ENCODE measurements around the gene EIF3F.

The EIF3F gene

DNA sequence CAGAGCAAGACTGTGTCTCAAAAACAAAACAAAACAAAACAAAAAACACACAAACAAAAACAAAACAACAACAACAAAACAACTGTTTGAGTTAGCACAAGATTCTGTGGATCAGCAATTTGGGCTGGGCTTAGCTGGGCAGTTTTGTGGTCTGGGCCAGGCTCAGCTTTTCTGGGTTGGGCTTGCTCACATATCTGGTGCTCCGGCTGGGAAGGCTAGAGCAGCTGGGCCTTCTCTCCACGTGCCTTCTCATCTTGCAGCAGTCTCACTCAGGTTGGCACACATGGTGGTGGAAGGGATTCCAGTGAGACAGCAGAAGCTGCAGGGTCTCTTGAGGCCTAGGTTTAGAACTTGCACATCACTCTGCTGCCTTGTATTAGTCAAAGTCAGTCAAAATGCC is 35.7 kb downstream of the EIF3F start:
- in situ Hi-C loops (cut with MboI; ENCODE audit: low sequenced_read_pairs, unreplicated experiment) = no loop called here

DNA sequence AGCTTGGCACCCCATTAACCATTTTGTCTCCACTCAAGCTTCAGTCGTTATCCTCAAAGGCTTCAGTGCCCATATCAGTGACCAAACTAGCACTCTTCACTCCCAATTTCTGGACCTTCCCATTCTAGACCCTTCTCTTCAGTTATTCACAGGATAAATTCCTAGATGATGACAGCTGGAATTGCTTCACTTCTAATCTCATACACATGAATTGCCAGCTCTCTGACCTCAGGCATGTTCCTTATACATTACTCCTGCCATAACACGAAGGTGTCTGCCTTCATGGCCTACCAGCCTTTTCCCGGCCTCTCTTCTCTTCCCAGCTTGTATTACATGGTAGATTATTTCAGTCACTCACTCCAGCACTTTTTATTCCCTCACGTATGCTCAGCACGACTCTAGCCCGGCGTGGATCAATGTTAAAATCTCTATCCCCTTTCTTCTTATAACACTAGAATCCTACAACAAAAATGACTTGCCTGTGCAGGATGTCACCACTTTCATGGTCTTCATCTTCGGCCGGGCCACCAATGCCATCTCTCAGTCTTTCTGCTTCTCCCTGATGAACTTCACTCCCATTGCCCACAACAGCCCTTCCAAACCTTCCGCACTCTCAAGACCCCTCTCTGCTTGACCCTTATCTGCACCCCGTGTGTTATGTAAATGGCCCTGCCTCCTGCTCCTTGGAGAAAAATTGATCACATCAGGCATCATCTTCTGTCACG is 36.9 kb downstream of the EIF3F start:
- TF ChIP-seq, protein P1, sequence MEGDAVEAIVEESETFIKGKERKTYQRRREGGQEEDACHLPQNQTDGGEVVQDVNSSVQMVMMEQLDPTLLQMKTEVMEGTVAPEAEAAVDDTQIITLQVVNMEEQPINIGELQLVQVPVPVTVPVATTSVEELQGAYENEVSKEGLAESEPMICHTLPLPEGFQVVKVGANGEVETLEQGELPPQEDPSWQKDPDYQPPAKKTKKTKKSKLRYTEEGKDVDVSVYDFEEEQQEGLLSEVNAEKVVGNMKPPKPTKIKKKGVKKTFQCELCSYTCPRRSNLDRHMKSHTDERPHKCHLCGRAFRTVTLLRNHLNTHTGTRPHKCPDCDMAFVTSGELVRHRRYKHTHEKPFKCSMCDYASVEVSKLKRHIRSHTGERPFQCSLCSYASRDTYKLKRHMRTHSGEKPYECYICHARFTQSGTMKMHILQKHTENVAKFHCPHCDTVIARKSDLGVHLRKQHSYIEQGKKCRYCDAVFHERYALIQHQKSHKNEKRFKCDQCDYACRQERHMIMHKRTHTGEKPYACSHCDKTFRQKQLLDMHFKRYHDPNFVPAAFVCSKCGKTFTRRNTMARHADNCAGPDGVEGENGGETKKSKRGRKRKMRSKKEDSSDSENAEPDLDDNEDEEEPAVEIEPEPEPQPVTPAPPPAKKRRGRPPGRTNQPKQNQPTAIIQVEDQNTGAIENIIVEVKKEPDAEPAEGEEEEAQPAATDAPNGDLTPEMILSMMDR (IDR thresholded peaks at IDR 0.05; ENCODE audit: borderline replicate concordance, control extremely low read depth, extremely low read depth, insufficient read depth, missing control alignments) = no peak
- no peak for DNase-seq (ENCODE audit: low spot score)
- in situ Hi-C loops (cut with MboI; ENCODE audit: low sequenced_read_pairs, unreplicated experiment) = no loop called here

More for the DNA sequence above, 35.7 kb downstream of the EIF3F start:
- DNase-seq (ENCODE audit: low spot score) = no peak
- TF ChIP-seq, protein P1 (IDR thresholded peaks at IDR 0.05; ENCODE audit: borderline replicate concordance, control extremely low read depth, extremely low read depth, insufficient read depth, missing control alignments) = no peak

DNA sequence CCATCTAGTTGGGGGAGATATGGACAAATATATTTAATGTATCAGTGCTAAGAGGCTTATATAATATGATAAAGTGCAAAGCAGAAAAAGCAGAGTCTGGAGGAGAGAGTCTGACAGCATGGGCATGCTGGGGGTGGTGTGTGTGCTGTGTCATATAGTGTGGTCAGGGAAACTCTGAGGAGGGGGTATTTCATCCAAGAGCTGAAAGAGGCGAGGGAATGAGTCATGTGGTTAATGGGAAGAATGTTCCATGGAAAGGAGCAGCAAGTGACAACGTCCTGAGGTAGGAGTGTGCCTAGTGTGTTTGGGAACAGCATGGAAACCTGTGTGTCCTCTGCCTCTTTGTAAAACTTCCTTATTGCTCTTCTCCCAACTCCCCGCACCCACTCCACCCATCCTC is 38.0 kb downstream of the EIF3F start:
- in situ Hi-C loops (cut with MboI; ENCODE audit: low sequenced_read_pairs, unreplicated experiment) = no loop called here
- DNase-seq (ENCODE audit: low spot score) = no peak
- TF ChIP-seq, protein P1 (IDR thresholded peaks at IDR 0.05; ENCODE audit: borderline replicate concordance, control extremely low read depth, extremely low read depth, insufficient read depth, missing control alignments) = no peak

DNA sequence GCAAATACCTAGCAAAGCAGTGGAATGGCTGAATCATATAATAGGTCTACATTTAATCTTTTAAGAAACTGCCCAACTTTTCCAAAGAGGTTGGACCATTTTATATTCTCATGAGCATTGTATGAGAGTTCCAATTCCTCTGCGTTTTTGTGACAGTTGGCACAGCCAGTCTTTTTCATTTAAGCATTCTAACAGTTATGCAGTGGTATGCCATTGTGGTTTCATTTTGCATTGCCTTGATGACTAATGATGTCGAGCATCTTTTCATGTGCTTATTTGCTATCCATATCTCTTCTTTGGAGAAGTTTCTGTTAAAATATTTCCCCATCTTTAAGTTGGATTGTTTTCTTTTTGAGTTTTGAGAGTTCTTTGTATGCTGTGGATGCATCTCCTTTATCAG is 38.7 kb downstream of the EIF3F start:
- DNase-seq (ENCODE audit: low spot score) = no peak
- TF ChIP-seq, protein P1 (IDR thresholded peaks at IDR 0.05; ENCODE audit: borderline replicate concordance, control extremely low read depth, extremely low read depth, insufficient read depth, missing control alignments) = no peak
- in situ Hi-C loops (cut with MboI; ENCODE audit: low sequenced_read_pairs, unreplicated experiment) = no loop called here

DNA sequence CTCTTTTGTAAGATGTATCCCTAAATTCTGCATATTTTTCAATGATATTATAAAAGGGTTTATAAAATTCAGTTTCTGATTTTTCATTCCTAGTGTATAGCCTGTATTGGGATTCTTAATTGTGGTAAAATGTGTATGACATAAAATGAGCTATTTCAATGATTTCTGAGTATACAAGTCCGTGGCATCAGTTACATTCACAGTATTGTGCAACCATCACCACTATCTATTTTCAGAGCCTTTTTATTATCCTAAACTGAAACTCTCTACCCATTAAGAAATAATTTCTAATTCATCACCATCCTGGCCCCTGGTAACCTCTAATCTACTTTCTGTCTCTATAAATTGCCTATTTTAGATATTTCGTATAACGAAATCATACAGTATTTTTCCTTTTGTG is 39.8 kb downstream of the EIF3F start:
- in situ Hi-C loops (cut with MboI; ENCODE audit: low sequenced_read_pairs, unreplicated experiment) = no loop called here
- TF ChIP-seq, protein P1 (IDR thresholded peaks at IDR 0.05; ENCODE audit: borderline replicate concordance, control extremely low read depth, extremely low read depth, insufficient read depth, missing control alignments) = no peak
- no peak for DNase-seq (ENCODE audit: low spot score)

DNA sequence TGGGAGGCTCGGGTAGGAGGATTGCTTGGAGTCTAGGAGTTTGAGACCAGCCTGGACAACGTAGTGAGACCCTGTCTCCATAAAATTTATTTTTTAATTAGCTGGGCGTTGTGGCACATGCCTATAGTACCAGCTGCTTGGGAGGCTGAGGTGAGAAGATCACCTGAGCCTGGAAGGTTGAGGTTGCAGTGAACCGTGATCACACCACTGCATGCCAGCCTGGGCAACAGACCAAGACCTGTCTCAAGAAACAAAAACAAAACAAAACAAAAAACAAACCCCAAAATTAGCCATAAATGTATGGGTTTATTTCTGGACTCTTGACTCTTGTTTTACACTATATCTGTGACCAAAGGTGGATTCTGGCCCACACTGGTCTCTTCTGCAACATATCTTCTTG is 41.6 kb downstream of the EIF3F start:
- TF ChIP-seq, protein P1 (IDR thresholded peaks at IDR 0.05; ENCODE audit: borderline replicate concordance, control extremely low read depth, extremely low read depth, insufficient read depth, missing control alignments) = no peak
- no peak for DNase-seq (ENCODE audit: low spot score)

More for the DNA sequence above, 41.6 kb downstream of the EIF3F start:
- in situ Hi-C loops (cut with MboI; ENCODE audit: low sequenced_read_pairs, unreplicated experiment) = no loop called here
